ENCODE results near the gene MSX2.

Gene MSX2

DNA sequence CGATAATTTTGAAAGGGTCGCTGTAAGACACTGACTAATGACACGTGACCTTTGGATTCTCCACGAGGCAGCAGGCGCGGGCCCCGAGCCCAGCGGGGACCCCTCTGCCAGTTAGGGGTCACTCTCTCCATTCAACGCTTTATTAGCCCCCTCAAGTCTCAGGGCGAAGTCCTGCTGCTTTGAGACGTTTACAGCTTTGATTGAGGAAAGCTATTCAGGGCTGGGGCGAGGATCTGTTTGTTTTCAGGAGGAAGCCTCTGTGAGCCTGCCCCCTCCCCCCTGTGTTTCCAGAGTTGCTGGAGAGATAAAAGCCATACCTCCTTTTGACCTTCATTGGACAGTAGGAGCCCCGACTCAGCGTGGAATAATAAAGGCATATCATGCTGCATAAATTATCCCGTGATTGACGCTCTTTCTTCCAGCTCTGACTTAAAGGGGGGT lies 31.4 kb upstream of the MSX2 start:
- Histone ChIP-seq H3K27me3 (ENCODE audit: insufficient read depth, low read length) (0 out of 2 replicates have a peak, but pooled peaks cover 4% of the 10 kb centered on the region), H3K79me2 (ENCODE audit: insufficient read depth, low read length) (no peaks in the 10 kb centered on the region), H4K20me1 (ENCODE audit: insufficient read depth, low read length) (no peaks in the 10 kb centered on the region), H3F3A (ENCODE audit: insufficient read depth, low read length) (no peaks in the 10 kb centered on the region), H3K27ac (ENCODE audit: low read depth, low read length, poor library complexity, severe bottlenecking) (no peak overlapping the region), H3K36me3 (ENCODE audit: insufficient read depth, low read length) (no peaks in the 10 kb centered on the region), H3K4me2 (ENCODE audit: low read length) (no peak overlapping the region), H3K9me2 (ENCODE audit: low read depth, low read length) (no peaks in the 10 kb centered on the region), H3K4me1 (ENCODE audit: insufficient read depth, low read length, severe bottlenecking) (no peaks in the 10 kb centered on the region), H3K4me3 (ENCODE audit: low read depth, low read length, poor library complexity, severe bottlenecking) (no peak overlapping the region), H3K9me3 (ENCODE audit: low read length) (no peaks in the 10 kb centered on the region), H3K9ac (ENCODE audit: low read length) (no peak overlapping the region), H2AFZ (ENCODE audit: low read length) (no peak overlapping the region)
- TF ChIP-seq, protein P1, sequence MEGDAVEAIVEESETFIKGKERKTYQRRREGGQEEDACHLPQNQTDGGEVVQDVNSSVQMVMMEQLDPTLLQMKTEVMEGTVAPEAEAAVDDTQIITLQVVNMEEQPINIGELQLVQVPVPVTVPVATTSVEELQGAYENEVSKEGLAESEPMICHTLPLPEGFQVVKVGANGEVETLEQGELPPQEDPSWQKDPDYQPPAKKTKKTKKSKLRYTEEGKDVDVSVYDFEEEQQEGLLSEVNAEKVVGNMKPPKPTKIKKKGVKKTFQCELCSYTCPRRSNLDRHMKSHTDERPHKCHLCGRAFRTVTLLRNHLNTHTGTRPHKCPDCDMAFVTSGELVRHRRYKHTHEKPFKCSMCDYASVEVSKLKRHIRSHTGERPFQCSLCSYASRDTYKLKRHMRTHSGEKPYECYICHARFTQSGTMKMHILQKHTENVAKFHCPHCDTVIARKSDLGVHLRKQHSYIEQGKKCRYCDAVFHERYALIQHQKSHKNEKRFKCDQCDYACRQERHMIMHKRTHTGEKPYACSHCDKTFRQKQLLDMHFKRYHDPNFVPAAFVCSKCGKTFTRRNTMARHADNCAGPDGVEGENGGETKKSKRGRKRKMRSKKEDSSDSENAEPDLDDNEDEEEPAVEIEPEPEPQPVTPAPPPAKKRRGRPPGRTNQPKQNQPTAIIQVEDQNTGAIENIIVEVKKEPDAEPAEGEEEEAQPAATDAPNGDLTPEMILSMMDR (IDR thresholded peaks at IDR 0.05; ENCODE audit: low read length) = no peak
- no peak for TF ChIP-seq EZH2 (IDR thresholded peaks at IDR 0.05; ENCODE audit: borderline replicate concordance, low read length)

DNA sequence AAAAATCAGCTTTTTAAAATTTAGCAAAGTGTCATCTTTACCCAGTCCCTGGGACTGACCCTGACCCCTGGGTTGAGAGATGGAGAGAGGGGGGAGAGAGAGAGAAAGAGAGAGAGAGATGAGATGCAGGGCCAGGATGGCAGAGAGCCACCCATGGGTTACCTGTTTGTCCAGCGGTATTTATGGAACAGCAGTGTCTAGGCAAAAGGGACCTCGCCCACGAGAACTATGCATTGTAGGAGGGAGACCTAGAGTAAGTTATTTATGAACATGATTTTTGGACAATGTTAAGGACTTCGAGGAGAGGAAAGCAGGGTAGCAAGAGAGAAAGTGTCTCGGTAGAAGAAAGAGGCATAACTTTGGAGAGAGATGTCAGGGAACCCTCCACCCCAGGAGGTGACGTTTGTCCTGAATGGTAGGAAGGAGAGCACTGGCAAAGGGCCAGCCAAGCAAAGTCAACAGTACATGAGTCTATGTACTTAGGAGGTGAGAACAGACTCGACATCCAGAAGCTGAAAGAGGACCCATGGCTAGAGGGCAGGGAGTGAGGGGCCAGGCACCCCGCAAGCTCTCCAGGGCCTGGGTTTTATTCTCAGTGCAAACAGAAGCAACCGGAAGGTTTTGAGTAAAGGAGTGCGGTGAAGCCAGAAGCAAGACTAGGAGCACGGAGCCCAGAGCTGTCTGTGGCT lies 30.5 kb upstream of the MSX2 start:
- H2AFZ ChIP-seq (ENCODE audit: low read length) = no peak overlapping the region
- no peak overlapping the region for H3K27ac ChIP-seq (ENCODE audit: low read depth, low read length, poor library complexity, severe bottlenecking)
- H3F3A ChIP-seq (ENCODE audit: insufficient read depth, low read length) = no peaks in the 10 kb centered on the region
- no peaks in the 10 kb centered on the region for H3K36me3 ChIP-seq (ENCODE audit: insufficient read depth, low read length)
- TF ChIP-seq, protein P1 (IDR thresholded peaks at IDR 0.05; ENCODE audit: low read length) = no peak
- no peak for TF ChIP-seq EZH2 (IDR thresholded peaks at IDR 0.05; ENCODE audit: borderline replicate concordance, low read length)
- H3K9me3 ChIP-seq (ENCODE audit: low read length) = no peaks in the 10 kb centered on the region
- no peak overlapping the region for H3K4me3 ChIP-seq (ENCODE audit: low read depth, low read length, poor library complexity, severe bottlenecking)
- H3K9me2 ChIP-seq (ENCODE audit: low read depth, low read length) = no peaks in the 10 kb centered on the region
- H3K9ac ChIP-seq (ENCODE audit: low read length) = no peak overlapping the region
- H3K4me1 ChIP-seq (ENCODE audit: insufficient read depth, low read length, severe bottlenecking) = no peaks in the 10 kb centered on the region
- H3K4me2 ChIP-seq (ENCODE audit: low read length) = no peak overlapping the region
- H3K79me2 ChIP-seq (ENCODE audit: insufficient read depth, low read length) = no peaks in the 10 kb centered on the region
- H4K20me1 ChIP-seq (ENCODE audit: insufficient read depth, low read length) = no peaks in the 10 kb centered on the region
- 0 out of 2 replicates have a peak, but pooled peaks cover 4% of the 10 kb centered on the region for H3K27me3 ChIP-seq (ENCODE audit: insufficient read depth, low read length)

DNA sequence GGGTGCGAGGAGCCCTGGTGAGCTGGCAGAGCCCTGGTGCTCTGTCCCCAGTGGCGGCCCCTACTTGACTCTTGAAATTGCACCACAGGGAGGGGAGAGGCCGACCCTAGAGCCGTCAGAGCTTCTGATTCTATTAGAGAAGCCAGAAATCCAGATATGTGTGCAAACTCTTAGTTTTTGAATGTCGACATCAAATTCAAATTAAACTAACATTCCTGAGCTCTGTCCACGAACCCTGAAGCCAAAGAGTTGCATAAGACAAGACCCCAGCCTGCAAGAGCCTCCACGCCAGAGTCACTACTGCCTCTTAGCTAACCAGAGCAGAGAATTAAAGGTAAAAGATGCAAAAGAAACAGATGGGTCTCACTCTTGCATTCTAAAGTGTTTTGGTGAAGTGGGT lies 29.8 kb upstream of the MSX2 start:
- H3K27me3 ChIP-seq (ENCODE audit: insufficient read depth, low read length) = 0 out of 2 replicates have a peak, but pooled peaks cover 4% of the 10 kb centered on the region
- no peak overlapping the region for H3K4me2 ChIP-seq (ENCODE audit: low read length)
- H4K20me1 ChIP-seq (ENCODE audit: insufficient read depth, low read length) = no peaks in the 10 kb centered on the region
- no peak overlapping the region for H3K4me3 ChIP-seq (ENCODE audit: low read depth, low read length, poor library complexity, severe bottlenecking)
- H3K36me3 ChIP-seq (ENCODE audit: insufficient read depth, low read length) = no peaks in the 10 kb centered on the region
- TF ChIP-seq, protein P1 (IDR thresholded peaks at IDR 0.05; ENCODE audit: low read length) = no peak
- TF ChIP-seq EZH2 (IDR thresholded peaks at IDR 0.05; ENCODE audit: borderline replicate concordance, low read length) = no peak
- no peak overlapping the region for H3K27ac ChIP-seq (ENCODE audit: low read depth, low read length, poor library complexity, severe bottlenecking)
- H3K9me3 ChIP-seq (ENCODE audit: low read length) = no peaks in the 10 kb centered on the region
- no peak overlapping the region for H2AFZ ChIP-seq (ENCODE audit: low read length)
- no peaks in the 10 kb centered on the region for H3K9me2 ChIP-seq (ENCODE audit: low read depth, low read length)
- no peaks in the 10 kb centered on the region for H3K4me1 ChIP-seq (ENCODE audit: insufficient read depth, low read length, severe bottlenecking)
- H3K9ac ChIP-seq (ENCODE audit: low read length) = no peak overlapping the region
- no peaks in the 10 kb centered on the region for H3F3A ChIP-seq (ENCODE audit: insufficient read depth, low read length)
- no peaks in the 10 kb centered on the region for H3K79me2 ChIP-seq (ENCODE audit: insufficient read depth, low read length)

All from OCI-LY1 (cell line).